Measurements from ENCODE around the gene PTPN4.

PTPN4 gene

DNA sequence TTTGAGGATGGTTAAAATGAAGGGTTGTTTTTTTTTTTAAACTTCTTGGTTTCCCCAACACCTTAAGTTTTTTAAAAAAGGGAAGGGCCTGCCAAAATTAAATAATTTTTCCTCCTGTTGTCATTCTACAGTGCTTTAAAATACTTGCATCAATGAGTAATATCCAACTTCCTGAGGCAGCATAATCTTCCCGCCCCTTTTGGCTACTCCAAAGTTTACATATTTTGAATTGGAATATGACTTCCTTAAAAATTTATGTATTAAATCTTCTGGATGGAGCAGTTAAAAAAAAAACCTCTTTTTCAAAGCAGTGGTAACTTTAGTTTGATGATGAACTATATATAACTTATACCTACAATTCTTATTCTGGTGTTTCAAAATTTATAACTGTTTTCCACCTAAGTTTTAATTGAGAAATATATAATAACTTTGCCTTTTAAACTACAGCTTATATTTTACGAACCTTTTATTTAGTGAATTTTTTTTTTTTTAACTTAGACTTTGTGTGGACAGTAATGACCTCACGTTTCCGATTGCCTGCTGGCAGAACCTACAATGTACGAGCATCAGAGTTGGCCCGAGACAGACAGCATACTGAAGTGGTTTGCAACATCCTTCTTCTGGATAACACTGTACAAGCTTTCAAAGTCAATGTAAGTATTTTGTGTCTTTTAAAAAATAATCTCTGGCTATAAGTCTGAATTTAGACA, 49.8 kb downstream of the PTPN4 start:
- DNase-seq = no peak

DNA sequence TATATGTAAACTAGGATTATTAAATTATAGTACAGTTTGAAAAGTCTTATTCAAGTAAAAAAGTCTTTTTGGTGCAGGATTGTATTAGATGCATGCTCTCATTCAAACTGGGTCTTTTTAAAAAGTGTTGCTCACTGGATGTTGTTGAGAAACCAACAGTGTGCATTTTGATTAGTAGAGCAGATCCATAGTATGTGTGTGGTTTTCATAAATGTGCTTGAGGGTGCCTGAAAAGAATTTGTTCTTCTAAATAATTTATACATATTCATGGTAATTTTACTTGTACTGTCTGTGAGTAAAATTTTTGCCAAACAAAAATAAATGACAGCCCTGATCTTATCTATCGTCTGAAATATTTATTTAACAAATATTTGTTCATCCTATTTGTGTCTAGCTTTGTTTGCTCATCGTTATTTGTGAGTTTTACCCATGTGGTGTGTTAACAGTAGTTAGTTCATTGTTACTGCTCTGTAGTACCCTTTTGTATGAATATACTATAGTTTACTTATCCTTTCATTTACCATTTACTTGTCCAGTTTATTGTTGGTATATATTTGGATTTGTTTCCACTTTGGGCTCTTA, 50.4 kb downstream of the PTPN4 start:
- DNase-seq = no peak

DNA sequence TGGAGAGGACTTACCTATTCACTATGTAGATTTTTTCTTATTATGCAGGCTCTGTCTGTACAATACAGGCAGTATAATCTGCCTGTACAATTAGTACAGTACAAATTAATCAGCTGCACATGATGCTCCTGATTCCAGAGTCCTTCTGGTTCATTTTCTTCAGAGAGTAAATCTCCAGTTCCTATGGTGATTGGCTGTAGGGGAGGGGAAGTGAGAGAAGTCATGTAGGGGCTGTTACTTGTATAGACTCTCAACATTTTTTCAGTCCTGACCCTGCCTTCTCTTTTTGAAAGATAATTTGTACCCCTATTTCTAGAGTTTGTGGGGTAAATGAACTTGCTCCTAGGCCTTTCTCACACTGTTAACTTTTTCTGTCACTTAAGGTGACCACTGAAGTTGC, 54.5 kb downstream of the PTPN4 start:
- DNase-seq = no peak

DNA sequence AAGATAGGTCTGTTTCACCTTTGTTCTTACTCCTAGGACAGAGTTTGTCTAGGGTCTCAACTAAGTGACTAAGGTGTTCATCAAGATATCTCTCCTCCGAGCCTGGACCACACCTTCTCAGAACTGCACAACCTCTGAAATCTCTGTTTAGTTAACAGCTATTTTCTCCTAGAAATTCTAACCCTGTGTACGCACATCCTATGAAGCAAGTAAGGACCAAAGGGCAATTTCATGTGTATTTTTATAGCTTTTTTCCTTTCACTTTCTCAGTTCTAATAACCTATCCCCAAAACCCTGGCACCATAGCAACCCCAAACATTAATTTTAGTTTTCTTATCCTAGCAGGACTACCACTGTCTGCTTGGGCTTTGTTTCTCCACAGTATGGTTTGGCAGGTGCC, 59.1 kb downstream of the PTPN4 start:
- no peak for DNase-seq

DNA sequence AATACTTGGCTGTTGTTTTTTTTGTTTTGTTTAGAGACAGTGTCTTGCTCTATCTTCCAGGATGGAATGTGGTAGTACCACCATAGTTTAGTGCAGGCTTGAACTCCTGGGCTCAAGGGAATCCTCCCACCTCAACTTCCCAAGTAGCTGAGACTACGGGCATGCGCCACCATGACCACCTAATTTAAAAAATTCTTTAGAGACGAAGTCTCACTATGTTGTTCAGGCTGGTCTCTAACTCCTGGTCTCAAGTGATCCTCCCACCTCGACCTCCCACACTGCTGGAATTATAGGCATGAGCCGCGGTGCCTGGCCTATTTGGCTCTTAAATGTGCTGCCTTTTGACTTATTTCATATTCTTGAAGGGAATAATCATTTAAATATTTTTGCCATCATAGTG, 60.1 kb downstream of the PTPN4 start:
- no peak for DNase-seq

DNA sequence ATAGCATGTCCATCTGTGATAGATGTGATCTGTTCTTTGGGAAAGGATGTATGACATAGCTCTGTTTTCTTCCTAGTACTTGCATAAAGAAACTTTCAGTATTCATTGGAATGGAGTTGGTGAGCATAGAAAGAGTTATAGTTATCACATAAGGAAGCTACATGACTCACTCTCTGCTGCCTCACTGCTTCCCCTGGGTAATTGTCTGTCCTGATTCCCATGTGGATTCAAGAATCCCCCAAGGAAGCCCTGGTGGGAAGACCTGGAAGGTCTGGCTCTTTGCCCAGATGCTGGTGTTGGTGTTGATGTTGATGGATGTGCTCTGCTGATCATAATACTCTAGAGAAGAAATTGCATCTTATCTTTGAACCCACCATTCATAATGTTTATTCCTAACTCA, 60.6 kb downstream of the PTPN4 start:
- no peak for DNase-seq

DNA sequence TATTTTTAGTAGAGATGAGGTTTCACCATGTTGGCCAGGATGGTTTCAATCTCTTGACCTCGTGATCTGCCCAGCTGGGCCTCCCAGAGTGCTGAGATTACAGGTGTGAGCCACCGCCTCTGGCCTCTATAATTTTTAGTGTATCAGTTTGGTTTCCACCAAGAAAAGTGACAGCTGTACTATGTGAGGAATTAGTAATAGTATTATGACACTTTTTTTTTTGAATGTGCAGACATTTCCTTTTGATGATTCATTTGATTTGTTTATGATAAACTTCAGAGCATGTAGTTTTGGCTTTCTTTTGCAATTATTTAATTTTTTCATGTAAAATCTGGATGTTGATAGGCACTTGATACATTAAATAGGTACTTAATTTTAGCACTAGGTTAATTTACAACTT, 61.5 kb downstream of the PTPN4 start:
- DNase-seq = no peak

DNA sequence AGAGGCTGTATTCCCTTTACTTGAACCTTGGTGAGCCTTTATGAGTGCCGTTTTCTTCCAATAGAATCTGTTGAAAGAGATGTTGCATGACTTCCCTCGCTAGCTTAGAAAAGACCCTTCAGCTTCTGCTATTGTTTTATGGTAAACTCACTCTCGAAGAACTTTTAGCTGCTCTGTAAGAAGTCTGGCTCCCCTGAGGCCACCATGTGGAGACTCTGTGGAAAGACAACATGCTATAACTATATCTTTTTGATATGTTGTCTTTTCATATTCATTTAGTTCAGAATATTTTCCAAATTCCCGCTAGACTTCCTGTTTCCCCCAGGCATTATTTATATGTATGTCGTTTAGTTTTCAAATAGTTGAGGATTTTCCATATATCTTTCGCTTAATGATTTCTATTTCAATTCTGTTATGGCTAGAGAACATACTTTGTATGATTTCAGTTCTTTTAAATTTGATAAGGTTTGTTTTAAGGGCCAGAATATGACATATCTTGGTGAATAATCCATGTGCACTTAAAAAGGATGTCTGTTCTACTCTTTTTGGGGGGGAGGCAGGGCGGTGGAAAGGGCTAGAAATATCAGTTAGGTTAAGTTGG, 64.1 kb downstream of the PTPN4 start:
- no peak for DNase-seq

DNA sequence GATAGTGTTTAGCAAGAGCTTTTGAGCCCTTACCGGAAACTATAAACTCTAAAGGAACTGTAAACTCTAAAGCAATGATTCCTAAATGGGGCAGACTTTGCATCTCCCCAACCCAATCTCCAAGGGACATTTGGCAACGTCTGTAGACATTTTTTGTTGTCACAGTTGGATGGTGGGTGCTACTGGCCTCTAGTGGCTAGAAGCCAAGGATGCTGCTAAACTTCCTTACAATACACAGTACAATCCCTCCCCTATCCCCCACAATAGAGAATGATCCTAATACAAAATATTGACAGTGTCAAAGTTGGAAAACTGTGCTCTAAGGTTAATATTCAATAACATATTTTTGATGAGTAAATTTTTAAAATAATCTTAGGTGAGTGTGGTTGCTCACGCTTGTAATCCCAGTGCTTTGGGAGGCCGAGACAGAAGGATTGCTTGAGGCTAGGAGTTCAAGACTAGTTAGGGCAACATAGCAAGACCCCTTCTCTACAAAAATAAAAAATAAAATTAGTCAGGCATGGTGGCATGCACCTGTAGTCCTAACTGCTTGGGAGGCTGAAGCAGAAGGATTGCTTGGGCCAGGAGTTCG, 66.7 kb downstream of the PTPN4 start:
- peak; percentile 11 for DNase-seq

DNA sequence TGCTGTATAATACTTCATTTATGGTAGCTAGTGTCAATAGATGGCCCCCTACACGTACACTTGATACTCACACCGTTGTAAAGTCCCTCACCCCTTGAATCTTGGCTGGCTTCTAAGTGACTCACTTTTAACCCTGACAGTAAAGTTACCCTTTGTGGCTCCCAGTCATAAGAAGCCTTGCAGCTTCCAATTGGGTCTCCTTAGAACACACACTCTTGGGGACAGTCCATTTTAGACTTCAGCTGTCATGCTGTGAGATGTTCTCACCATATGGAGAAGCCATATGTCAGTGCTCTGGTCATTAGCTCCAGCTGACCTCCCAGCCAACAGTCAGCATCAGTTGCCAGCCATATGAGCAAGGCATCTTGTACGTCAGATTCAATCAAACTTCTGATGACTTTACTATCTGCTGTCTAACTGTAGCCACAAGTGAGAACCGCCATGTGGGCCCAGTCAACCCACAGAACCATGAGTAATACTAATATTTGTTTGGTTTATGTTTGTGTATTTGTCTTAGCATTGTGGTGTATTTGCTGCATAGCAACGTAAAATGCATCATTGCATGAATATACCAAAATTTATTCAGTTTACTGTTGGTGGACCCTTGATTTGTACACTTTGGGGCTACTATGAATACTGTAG, 68.3 kb downstream of the PTPN4 start:
- DNase-seq = no peak

DNA sequence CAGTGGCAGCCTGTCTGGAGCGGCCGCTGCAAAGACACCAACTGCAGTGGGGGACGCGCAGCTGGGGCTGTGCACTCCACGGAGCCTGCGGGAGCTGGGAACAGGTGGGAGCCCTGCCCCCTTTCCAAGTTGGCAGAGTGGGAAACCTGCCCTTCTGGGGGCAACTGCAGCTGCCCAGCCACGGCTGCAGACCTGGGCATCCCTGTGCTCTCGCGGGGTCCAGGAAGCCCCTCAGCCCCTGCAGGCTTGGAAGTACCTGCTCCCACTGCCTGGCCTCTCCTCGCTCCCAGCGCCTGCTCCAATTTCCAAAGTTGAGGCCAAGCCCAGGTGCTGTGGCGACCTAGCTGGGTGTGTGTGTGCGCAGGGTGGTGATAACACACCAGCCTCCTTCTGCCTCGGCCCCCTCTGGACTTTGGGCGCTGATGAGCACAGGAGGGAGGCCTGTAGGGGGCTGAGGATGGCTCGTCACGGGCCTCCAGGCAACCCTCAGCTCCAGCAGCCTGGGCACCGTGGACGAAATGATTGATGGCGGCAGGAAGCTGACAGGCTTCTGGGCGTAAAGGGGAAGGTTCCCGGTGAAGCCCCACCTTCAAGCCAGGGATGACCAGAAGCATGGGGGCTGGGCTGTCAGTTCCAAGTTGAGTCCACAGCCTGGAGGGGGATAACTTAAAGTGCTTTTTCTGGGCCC, 76.9 kb downstream of the PTPN4 start:
- no peak for DNase-seq

DNA sequence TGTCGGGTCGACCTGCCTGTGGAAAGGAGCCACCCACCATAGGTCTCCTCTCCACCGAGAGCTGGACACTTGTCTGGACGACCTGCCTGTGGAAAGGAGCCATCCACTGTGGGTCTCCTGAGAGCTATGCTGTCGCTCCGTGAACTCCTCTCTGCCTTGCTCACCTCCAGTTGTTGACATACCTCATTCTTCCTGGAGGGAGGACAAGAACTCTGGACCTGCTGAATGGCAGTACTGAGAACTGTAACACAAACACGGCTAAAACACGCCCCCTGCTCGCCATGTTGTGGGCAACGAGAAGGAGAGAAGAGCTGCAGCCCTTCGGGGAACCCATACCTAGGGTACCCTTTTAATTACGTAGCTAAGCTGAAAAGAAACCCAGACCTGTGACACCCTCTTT, 77.6 kb downstream of the PTPN4 start:
- no peak for DNase-seq

DNA sequence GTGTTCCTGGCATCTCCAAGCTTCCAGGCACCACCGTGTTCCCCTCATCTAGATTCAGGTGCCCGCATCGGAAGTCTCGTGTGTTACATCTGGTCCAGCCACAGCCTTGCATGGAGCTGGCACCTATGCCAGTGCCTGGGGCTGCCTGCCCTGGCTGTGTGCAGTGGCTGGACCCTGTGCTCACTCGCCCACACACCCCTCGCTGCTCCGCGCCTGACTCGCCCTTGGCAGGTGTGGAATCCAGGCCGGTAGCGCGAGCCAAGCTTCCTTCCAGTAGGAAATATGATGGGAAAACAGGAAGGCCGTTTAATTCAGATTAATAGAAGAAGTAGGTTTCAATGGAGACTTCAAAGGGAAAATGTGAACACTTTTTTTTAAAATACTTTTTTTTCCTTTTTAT, 78.0 kb downstream of the PTPN4 start:
- DNase-seq = no peak

DNA sequence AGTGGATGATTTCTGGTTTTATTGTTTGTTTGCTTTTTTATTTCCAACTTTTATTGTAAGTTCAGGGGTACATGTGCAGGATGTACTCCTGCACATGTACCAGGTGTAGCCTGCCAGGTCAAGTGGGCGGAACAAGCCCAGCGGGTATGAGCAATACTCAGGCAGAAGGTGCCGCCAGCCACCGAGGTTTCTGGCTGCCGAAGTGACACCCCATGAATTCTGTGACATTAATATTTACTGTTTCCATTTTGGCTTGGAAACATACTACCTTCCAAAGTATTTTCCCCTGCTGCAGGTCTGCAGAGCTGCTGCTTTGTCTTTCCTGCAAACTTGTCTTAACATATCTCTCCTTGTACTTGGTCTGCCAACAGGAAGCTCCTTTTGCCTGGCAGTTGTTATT, 78.5 kb downstream of the PTPN4 start:
- no peak for DNase-seq

DNA sequence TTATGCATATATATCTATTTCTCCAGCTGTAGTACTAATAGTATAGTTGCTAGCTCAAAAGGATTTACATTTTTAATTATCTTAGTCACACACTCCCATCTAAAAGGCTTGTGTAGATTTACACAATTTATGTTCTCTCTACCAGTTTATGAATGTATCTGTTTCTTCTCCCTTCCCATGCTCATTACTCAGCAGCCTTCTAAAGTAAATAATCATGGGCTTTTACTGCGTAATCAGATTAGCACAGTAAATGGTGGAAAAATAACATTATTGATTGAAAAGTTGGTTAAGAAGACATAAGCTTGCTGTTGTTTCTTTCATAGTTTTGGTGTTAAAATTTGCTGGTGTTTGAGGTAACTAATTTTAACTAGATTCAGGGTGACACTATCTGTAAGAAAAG, 81.8 kb downstream of the PTPN4 start:
- DNase-seq = no peak

DNA sequence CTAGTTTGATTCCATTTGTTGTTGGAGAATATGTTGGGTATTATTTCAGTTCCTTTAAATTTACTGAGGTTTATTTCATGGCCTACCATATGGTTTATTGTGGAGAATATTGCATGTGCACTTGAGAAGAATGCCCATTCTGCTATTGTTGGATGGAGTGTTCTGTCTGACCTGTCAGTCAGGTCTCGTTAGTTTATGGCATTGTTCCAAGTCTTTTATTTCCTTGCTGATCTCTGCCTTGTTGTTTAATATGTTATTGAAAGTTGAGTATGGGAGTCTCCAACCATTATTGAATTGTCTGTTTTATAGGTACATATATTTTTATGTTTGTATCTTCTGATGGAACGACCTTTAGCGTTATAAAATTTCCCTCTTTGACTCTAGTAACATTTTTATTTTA, 86.3 kb downstream of the PTPN4 start:
- no peak for DNase-seq

DNA sequence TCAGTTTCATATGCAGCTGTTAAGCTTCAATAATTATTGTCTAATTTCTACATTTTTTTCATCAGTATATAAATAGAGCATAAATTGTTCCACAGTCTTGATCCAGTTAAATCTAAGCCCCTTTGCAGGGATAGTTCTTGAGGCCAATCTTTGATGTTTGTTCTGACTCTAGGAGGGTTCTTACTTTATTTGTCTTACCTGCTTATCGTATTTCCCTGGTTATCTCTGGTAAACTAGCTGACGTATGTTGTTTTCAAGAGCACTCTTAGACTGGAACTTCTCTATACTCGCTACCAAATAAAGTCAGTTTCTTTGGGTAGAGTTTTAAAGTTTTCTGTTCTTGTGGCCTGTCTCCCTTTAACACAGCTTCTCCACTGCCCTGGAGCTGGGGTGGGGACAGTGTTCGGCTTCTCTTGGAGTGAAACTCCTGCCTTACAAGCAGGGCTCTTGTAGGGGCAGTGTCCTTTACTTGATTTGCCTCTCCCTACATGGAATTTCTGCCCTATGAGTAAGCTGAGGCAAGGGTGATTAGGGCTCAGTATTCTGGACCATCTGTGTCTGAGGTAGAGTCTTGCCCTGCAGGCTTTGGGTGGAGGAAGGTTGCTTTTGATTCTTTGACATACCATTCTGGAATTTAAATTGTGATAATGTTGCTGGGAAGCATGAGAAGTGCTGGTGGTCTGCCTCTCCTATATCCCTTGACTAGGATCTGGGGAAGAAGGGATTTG, 90.3 kb downstream of the PTPN4 start:
- no peak for DNase-seq

DNA sequence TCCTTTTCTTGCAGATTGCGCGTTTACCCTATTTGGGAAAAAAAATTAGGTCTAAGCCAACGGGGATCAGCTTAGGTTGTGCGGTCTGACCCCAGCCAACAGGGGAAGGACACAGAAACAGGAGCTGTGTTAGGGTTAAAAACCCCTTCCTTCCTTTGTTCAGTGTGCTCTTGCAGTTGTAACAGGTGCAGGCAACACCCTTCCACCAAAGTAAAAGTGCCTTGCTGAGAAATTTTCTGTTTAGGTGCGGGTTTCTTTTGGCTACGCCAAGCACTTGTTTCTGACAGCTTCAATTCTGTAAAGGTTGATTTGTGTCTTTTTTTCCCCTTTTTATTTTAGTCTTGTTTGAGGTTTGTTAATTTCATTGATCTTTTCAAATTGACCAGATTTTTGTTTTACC, 92.5 kb downstream of the PTPN4 start:
- no peak for DNase-seq

DNA sequence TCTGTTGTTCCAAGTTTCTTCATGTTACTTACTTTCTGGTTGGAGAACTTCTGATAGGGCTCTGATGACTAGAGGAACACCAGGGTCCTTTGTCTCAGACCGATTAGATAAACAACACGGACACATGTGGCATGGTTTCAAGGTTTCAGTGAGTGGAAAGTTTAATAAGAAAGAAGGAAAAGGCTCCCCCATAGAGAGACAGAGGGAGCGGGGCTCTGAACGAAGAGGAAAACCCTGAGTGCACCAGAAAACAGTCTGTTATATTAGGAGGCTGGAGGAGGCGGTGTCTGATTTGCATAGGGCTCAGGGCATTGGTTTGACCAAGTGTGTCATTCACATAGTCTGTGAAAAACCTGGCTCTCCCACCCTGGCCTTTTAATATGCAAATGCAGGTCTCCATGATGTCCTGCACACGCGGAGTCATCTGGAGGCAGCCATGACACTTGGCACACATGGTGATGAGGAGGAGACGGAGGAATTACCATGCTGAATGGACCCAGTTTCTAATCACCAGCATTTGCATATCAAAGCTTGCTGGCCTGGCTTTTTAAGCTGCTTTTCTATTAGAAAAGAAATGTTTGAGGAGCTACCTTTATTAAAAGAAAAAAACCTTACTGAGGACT, 94.2 kb downstream of the PTPN4 start:
- no peak for DNase-seq

DNA sequence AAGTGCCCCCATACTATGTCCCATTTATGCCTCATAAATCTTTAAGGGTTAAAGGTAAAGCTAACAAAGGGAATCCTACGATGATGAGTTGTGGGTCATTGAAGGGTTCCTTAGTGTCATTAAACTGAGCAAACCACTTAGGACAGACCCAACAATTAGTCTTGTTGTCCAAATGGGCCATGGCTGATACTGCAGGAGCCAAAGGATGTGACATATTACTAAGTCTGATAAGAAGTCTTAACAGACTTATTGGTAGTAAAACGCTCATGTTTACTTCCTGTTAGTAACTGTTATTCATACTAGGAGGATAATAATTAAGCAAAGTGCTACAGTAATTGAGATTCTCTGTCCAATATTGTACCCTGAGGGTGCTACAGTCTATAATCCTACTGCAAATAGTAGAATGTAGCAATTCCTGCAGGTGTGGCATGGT, 96.8 kb downstream of the PTPN4 start:
- DNase-seq = no peak

DNA sequence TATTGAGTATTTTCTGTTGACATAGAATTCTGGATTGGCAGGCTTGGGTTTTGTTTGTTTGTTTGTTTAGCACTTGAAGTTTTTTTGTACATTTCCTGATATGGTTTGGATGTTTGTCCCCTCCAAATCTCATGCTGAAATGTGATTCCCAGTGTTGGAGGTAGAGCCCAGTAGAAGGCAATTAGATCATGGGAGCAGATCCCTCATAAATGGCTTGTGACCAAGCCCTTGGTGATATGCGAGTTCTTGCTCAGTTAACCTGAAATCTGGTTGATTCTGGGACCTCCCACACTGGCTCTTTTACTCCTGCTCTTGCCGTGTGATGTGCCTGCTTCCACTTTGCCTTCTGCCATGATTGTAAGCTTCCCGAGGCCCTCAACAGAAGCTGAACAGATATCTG, 98.0 kb downstream of the PTPN4 start:
- no peak for DNase-seq

DNA sequence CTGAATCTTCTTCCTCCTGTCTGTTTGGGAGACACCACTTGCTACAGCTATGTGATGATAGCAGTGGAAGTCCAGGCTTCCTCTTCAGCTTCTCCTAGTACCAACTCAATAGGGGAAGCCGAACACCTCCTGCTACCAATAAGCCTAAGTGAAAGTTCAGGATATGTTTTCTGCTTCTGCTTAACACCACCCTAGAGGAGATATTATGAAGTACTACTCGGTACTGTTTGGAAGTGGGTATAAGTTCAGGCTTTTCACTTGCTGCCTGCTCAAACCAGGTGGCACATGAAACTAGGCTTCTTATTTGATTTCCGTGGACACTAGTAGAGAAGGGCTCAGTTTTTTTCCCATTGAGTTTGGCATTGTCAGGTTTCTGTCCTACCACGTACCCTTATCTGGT, 99.8 kb downstream of the PTPN4 start:
- no peak for DNase-seq

Data from T-helper 9 cell (primary cell).